HG03139 (cell line): Measurements from ENCODE around the gene TFR2.

Experiments used
- ATAC-seq: cut with Tn5 transposase; IDR thresholded peaks from one replicate; pipeline ENCODE4 v1.9.1; 2021; ENCODE audit not compliant: unreplicated experiment

TFR2 gene

GRCh38 chr7:100654908-100655831 is 13.8 kb upstream of the TFR2 start:
- no peak for ATAC-seq

- ATAC-seq = no peak
Measured at GRCh38 chr7:100649826-100650565, 8.6 kb upstream of the TFR2 start.

- no peak for ATAC-seq
Measured at GRCh38 chr7:100642534-100642907, 1.2 kb upstream of the TFR2 start.

- no peak for ATAC-seq
Measured at GRCh38 chr7:100641860-100642533, 645 bp upstream of the TFR2 start.

GRCh38 chr7:100640517-100641440 is 573 bp downstream of the TFR2 start:
- ATAC-seq = no peak

GRCh38 chr7:100639995-100640516 is 1.3 kb downstream of the TFR2 start:
- ATAC-seq = no peak

GRCh38 chr7:100632951-100633717 is 8.2 kb downstream of the TFR2 start:
- ATAC-seq = no peak

- ATAC-seq = no peak
Measured at GRCh38 chr7:100630066-100630465, 11.3 kb downstream of the TFR2 start.

- ATAC-seq = no peak
Measured at GRCh38 chr7:100629117-100629716, 12.1 kb downstream of the TFR2 start.

GRCh38 chr7:100627238-100627549 is 14.2 kb downstream of the TFR2 start:
- no peak for ATAC-seq

GRCh38 chr7:100626530-100627237 is 14.7 kb downstream of the TFR2 start:
- ATAC-seq = peak; percentile 81

GRCh38 chr7:100626055-100626454 is 15.3 kb downstream of the TFR2 start:
- no peak for ATAC-seq

GRCh38 chr7:100623951-100624824 is 17.2 kb downstream of the TFR2 start:
- ATAC-seq = no peak

- no peak for ATAC-seq
Measured at GRCh38 chr7:100621554-100621953, 19.8 kb downstream of the TFR2 start.

GRCh38 chr7:100620804-100621203 is 20.5 kb downstream of the TFR2 start:
- ATAC-seq = no peak

GRCh38 chr7:100620239-100620638 is 21.1 kb downstream of the TFR2 start:
- ATAC-seq = no peak

- ATAC-seq = no peak
Measured at GRCh38 chr7:100614308-100614861, 27.0 kb downstream of the TFR2 start.
